ENCODE data around the gene MMP27. TPM values are rescaled to one million over a fixed set of nuclear protein-coding genes. Genes with fewer than 3 reads are reported as not detected.

Gene MMP27
- polyA plus RNA-seq, 1 donor (not counting 4 experiments of a cell fraction or from before 2014, with no cell fraction given), result not detected

- Histone ChIP-seq H3K36me3 (ENCODE audit: control insufficient read depth in 2 of 2, extremely low read depth in 1 of 2, insufficient read depth in 2 of 2, low read length in 2 of 2) (no peaks in the 10 kb centered on the region), H3K4me2 (ENCODE audit: control insufficient read depth, extremely low read depth, insufficient read depth, low read depth, low read length) (no peak overlapping the region), H3K9me1 (ENCODE audit: control insufficient read depth, extremely low read depth, insufficient read depth, low read length) (no peaks in the 10 kb centered on the region), H2AFZ (ENCODE audit: control insufficient read depth, low read length) (no peak overlapping the region), H3K9ac (ENCODE audit: control insufficient read depth, extremely low read depth, insufficient read depth, low read length) (no peak overlapping the region), H3K27me3 (ENCODE audit: control insufficient read depth, extremely low read depth, insufficient read depth, low read length) (no peaks in the 10 kb centered on the region), H3K4me1 (ENCODE audit: control insufficient read depth, extremely low read depth, insufficient read depth, low read length) (peaks cover 12% of the 10 kb centered on the region), H4K20me1 (ENCODE audit: control insufficient read depth, extremely low read depth, insufficient read depth, low read length) (no peaks in the 10 kb centered on the region), H3K9me3 (ENCODE audit: control insufficient read depth, low read depth, low read length) (no peaks in the 10 kb centered on the region), H3K27ac (ENCODE audit: control insufficient read depth, insufficient read depth, low read length) (no peak overlapping the region), H3K4me3 (ENCODE audit: control insufficient read depth in 2 of 3, extremely low read depth in 1 of 3, insufficient read depth in 2 of 3, low read depth in 1 of 3, low read length in 3 of 3) (no peak overlapping the region), H3K79me2 (ENCODE audit: control insufficient read depth, insufficient read depth, low read length) (no peaks in the 10 kb centered on the region)
- no peak for TF ChIP-seq EZH2 (IDR thresholded peaks at IDR 0.05; ENCODE audit: low read length)
- TF ChIP-seq, protein P1, sequence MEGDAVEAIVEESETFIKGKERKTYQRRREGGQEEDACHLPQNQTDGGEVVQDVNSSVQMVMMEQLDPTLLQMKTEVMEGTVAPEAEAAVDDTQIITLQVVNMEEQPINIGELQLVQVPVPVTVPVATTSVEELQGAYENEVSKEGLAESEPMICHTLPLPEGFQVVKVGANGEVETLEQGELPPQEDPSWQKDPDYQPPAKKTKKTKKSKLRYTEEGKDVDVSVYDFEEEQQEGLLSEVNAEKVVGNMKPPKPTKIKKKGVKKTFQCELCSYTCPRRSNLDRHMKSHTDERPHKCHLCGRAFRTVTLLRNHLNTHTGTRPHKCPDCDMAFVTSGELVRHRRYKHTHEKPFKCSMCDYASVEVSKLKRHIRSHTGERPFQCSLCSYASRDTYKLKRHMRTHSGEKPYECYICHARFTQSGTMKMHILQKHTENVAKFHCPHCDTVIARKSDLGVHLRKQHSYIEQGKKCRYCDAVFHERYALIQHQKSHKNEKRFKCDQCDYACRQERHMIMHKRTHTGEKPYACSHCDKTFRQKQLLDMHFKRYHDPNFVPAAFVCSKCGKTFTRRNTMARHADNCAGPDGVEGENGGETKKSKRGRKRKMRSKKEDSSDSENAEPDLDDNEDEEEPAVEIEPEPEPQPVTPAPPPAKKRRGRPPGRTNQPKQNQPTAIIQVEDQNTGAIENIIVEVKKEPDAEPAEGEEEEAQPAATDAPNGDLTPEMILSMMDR (optimal IDR thresholded peaks at IDR 0.05 in 1 of 3, IDR thresholded peaks at IDR 0.05 in 1 of 3, conservative IDR thresholded peaks at IDR 0.05 in 1 of 3; ENCODE audit: extremely low read depth in 1 of 3, insufficient read depth in 2 of 3, low read length in 3 of 3), result no peak
- FAIRE-seq (no peak), DNase-seq (ENCODE audit: low read depth, low spot score) (no peak)
- dilution Hi-C loops (cut with MboI; ENCODE audit: extremely low pct_ligation_motif_present, low sequenced_read_pairs), result no loop called here
Measured at GRCh38 chr11:102680945-102681344, 24.6 kb downstream of the MMP27 start.

GRCh38 chr11:102678022-102678421 lies 27.5 kb downstream of the MMP27 start:
- Histone ChIP-seq H2AFZ (ENCODE audit: control insufficient read depth, low read length) (no peak overlapping the region), H4K20me1 (ENCODE audit: control insufficient read depth, extremely low read depth, insufficient read depth, low read length) (no peaks in the 10 kb centered on the region), H3K4me1 (ENCODE audit: control insufficient read depth, extremely low read depth, insufficient read depth, low read length) (no peaks in the 10 kb centered on the region), H3K79me2 (ENCODE audit: control insufficient read depth, insufficient read depth, low read length) (no peaks in the 10 kb centered on the region), H3K9ac (ENCODE audit: control insufficient read depth, extremely low read depth, insufficient read depth, low read length) (no peak overlapping the region), H3K36me3 (ENCODE audit: control insufficient read depth in 2 of 2, extremely low read depth in 1 of 2, insufficient read depth in 2 of 2, low read length in 2 of 2) (no peaks in the 10 kb centered on the region), H3K4me3 (ENCODE audit: control insufficient read depth in 2 of 3, extremely low read depth in 1 of 3, insufficient read depth in 2 of 3, low read depth in 1 of 3, low read length in 3 of 3) (no peak overlapping the region), H3K27ac (ENCODE audit: control insufficient read depth, insufficient read depth, low read length) (no peak overlapping the region), H3K9me1 (ENCODE audit: control insufficient read depth, extremely low read depth, insufficient read depth, low read length) (no peaks in the 10 kb centered on the region), H3K4me2 (ENCODE audit: control insufficient read depth, extremely low read depth, insufficient read depth, low read depth, low read length) (no peak overlapping the region), H3K27me3 (ENCODE audit: control insufficient read depth, extremely low read depth, insufficient read depth, low read length) (no peaks in the 10 kb centered on the region), H3K9me3 (ENCODE audit: control insufficient read depth, low read depth, low read length) (no peaks in the 10 kb centered on the region)
- TF ChIP-seq, protein P1 (optimal IDR thresholded peaks at IDR 0.05 in 1 of 3, IDR thresholded peaks at IDR 0.05 in 1 of 3, conservative IDR thresholded peaks at IDR 0.05 in 1 of 3; ENCODE audit: extremely low read depth in 1 of 3, insufficient read depth in 2 of 3, low read length in 3 of 3), result no peak
- no peak for TF ChIP-seq EZH2 (IDR thresholded peaks at IDR 0.05; ENCODE audit: low read length)
- no peak for DNase-seq (ENCODE audit: low read depth, low spot score)
- dilution Hi-C loops (cut with MboI; ENCODE audit: extremely low pct_ligation_motif_present, low sequenced_read_pairs), result no loop called here
- FAIRE-seq, result no peak

Measured in keratinocyte (primary cell).